Progenitor cell of endocrine pancreas (in vitro differentiated cells): ENCODE results near the gene CRTAC1. TPM values are rescaled to one million over a fixed set of nuclear protein-coding genes. Genes with fewer than 3 reads are reported as not detected.

Source experiments
- DNase-seq: peaks from one replicate; pipeline ENCODE4 v3.0.0; 2021; ENCODE audit warnings: low spot score; ENCODE audit not compliant: unreplicated experiment
- H3K27ac Mint-ChIP-seq: 2 replicates; pipeline ENCODE4 v1.8.0; 2021; ENCODE audit warnings: mild to moderate bottlenecking, moderate library complexity, mixed read lengths
- H3K27me3 Mint-ChIP-seq: 2 replicates; pipeline ENCODE4 v1.8.0; 2021; ENCODE audit warnings: mixed read lengths
- H3K36me3 Mint-ChIP-seq: 2 replicates; pipeline ENCODE4 v1.8.0; 2022; ENCODE audit warnings: mixed read lengths; ENCODE audit not compliant: insufficient read depth
- H3K4me1 Mint-ChIP-seq: 2 replicates; pipeline ENCODE4 v1.8.0; 2021; ENCODE audit warnings: low read depth, mixed read lengths
- H3K4me3 Mint-ChIP-seq: 2 replicates; pipeline ENCODE4 v1.8.0; 2021; ENCODE audit warnings: low read depth, mild to moderate bottlenecking, moderate library complexity, mixed read lengths
- H3K9me3 Mint-ChIP-seq: 2 replicates; pipeline ENCODE4 v1.8.0; 2021; ENCODE audit warnings: low read depth, mixed read lengths
- CTCF ChIP-seq: fragments of 200-600 bp; sonication (generic); IDR thresholded peaks from one replicate; pipeline ENCODE4 v1.5.0; 2021; ENCODE audit warnings: antibody characterized with exemption, mild to moderate bottlenecking; ENCODE audit not compliant: unreplicated experiment
- total RNA-seq: library from RNA; stranded (reverse); gene quantifications from 2 replicates; pipeline ENCODE4 v1.2.1, GENCODE V29; 2021

Gene CRTAC1
- total RNA-seq, 1 donor from 2014 or later: 4.6 TPM

DNA sequence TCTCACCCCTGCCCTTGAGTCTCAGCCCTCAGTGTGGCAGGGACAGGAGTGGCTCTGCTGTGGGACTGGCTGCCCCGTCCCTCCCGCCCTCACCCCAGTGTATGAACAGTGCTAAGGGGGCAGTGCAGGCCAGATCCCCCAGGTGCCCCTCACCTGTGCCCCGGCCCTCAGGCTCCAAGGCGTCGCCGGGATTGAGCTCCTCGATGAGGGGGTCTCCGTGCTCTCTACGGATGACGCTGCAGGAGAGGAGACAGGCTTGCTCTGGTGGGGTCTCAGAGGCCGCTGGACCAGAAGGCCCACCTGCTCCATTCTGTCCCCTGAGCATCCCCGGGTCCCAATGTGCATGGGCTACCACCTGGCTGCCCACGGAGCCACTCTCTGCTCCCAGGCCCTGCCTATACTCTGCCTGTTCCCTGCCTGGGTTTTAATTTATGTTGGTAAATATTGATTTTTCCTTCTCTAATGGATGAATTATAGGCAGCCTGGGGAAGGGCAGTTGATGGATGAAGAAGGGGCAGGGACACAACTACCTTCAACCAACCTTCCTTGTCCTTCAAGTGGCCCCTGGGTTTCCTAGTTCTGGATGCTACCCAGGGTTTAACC is 133.6 kb downstream of the CRTAC1 start:
- Mint-ChIP-seq H3K27me3 (peaks cover 27% of the 10 kb centered on the region), H3K27ac (no peak overlapping the region), H3K4me3 (no peak overlapping the region), H3K9me3 (no peaks in the 10 kb centered on the region), H3K36me3 (no peaks in the 10 kb centered on the region), H3K4me1 (no peaks in the 10 kb centered on the region)
- no peak for DNase-seq
- TF ChIP-seq CTCF: no peak

DNA sequence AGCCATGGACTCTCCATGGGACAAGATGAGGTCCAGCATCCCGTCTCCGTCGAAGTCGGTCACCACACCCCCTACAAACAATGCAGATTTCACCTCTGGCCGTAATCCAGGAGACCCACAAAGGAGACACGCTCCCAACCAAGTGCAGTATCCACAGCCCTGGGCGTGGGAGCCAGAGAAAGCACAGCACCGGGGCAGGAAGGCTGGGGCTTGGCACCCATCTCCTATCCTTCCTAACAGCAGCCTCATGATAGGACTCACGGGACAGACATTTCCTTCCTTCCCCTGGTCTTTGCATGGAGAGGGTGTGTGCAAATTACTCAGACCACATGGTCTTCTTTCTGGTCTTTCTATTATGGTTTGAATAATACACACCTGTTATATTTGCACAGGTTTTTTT is 134.5 kb downstream of the CRTAC1 start:
- Mint-ChIP-seq H3K27me3 (peaks cover 26% of the 10 kb centered on the region), H3K27ac (no peak overlapping the region), H3K9me3 (no peaks in the 10 kb centered on the region), H3K4me3 (no peak overlapping the region), H3K4me1 (no peaks in the 10 kb centered on the region), H3K36me3 (no peaks in the 10 kb centered on the region)
- no peak for TF ChIP-seq CTCF
- no peak for DNase-seq

- peaks cover 26% of the 10 kb centered on the region for H3K27me3 Mint-ChIP-seq
- H3K4me3 Mint-ChIP-seq: no peak overlapping the region
- no peak for DNase-seq
- no peaks in the 10 kb centered on the region for H3K4me1 Mint-ChIP-seq
- H3K27ac Mint-ChIP-seq: no peak overlapping the region
- no peak for TF ChIP-seq CTCF
- no peaks in the 10 kb centered on the region for H3K36me3 Mint-ChIP-seq
- H3K9me3 Mint-ChIP-seq: no peaks in the 10 kb centered on the region
Measured at GRCh38 chr10:97895084-97895483, 135.3 kb downstream of the CRTAC1 start.

- H3K27ac Mint-ChIP-seq: no peak overlapping the region
- peaks cover 22% of the 10 kb centered on the region for H3K27me3 Mint-ChIP-seq
- H3K4me1 Mint-ChIP-seq: peaks cover 4% of the 10 kb centered on the region
- H3K4me3 Mint-ChIP-seq: no peak overlapping the region
- no peaks in the 10 kb centered on the region for H3K9me3 Mint-ChIP-seq
- no peak for TF ChIP-seq CTCF
- no peak for DNase-seq
- H3K36me3 Mint-ChIP-seq: no peaks in the 10 kb centered on the region
Measured at GRCh38 chr10:97894092-97894491, 136.3 kb downstream of the CRTAC1 start.

GRCh38 chr10:97892939-97893338 is 137.5 kb downstream of the CRTAC1 start:
- H3K27me3 Mint-ChIP-seq: peaks cover 25% of the 10 kb centered on the region
- no peak for TF ChIP-seq CTCF

More at GRCh38 chr10:97892939-97893338, 137.5 kb downstream of the CRTAC1 start:
- no peak overlapping the region for H3K4me3 Mint-ChIP-seq
- DNase-seq: no peak
- no peaks in the 10 kb centered on the region for H3K9me3 Mint-ChIP-seq
- H3K27ac Mint-ChIP-seq: no peak overlapping the region
- peaks cover 12% of the 10 kb centered on the region for H3K4me1 Mint-ChIP-seq
- H3K36me3 Mint-ChIP-seq: no peaks in the 10 kb centered on the region
